Measurements from ENCODE around the gene TMED5.

The TMED5 gene

DNA sequence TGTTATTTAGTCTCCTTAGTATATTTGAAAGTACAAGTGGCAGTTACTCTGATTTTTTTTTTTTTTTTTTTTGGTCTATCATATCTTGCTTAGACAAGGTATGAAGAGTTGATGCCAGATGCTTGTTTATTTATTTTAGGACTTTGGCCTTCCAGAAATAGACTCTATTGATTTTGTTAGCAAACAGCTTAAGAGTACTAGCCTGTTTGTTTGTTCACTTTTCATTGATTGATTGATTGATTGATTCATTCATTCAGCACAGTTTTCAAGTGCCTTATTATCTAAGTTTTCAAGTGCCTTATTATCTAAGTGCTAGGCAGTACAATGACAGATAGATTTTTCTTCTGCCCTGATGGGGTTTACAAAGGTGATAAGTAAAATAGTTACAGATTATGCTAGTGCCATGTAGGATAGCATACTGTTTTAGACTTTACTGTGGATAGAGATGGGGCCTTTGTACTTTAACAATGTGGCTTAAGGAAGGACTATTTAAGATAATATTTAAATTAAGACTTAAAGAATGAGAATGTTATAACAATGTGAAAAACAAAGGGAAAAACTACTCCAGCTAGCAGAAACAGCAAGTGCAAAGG is 50.6 kb downstream of the TMED5 start:
- TF ChIP-seq, protein P1, sequence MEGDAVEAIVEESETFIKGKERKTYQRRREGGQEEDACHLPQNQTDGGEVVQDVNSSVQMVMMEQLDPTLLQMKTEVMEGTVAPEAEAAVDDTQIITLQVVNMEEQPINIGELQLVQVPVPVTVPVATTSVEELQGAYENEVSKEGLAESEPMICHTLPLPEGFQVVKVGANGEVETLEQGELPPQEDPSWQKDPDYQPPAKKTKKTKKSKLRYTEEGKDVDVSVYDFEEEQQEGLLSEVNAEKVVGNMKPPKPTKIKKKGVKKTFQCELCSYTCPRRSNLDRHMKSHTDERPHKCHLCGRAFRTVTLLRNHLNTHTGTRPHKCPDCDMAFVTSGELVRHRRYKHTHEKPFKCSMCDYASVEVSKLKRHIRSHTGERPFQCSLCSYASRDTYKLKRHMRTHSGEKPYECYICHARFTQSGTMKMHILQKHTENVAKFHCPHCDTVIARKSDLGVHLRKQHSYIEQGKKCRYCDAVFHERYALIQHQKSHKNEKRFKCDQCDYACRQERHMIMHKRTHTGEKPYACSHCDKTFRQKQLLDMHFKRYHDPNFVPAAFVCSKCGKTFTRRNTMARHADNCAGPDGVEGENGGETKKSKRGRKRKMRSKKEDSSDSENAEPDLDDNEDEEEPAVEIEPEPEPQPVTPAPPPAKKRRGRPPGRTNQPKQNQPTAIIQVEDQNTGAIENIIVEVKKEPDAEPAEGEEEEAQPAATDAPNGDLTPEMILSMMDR (IDR thresholded peaks at IDR 0.05; ENCODE audit: borderline replicate concordance, control extremely low read depth, extremely low read depth, insufficient read depth, missing control alignments): no peak
- in situ Hi-C loops (cut with MboI; ENCODE audit: low sequenced_read_pairs, unreplicated experiment): no loop called here
- DNase-seq (ENCODE audit: low spot score): no peak

GRCh38 chr1:93124556-93125355 is 55.5 kb downstream of the TMED5 start:
- TF ChIP-seq, protein P1 (IDR thresholded peaks at IDR 0.05; ENCODE audit: borderline replicate concordance, control extremely low read depth, extremely low read depth, insufficient read depth, missing control alignments): no peak
- DNase-seq (ENCODE audit: low spot score): no peak
- in situ Hi-C loops (cut with MboI; ENCODE audit: low sequenced_read_pairs, unreplicated experiment): no loop called here

GRCh38 chr1:93123201-93123783 is 56.9 kb downstream of the TMED5 start:
- in situ Hi-C loops (cut with MboI; ENCODE audit: low sequenced_read_pairs, unreplicated experiment): no loop called here
- TF ChIP-seq, protein P1 (IDR thresholded peaks at IDR 0.05; ENCODE audit: borderline replicate concordance, control extremely low read depth, extremely low read depth, insufficient read depth, missing control alignments): no peak
- no peak for DNase-seq (ENCODE audit: low spot score)

GRCh38 chr1:93120614-93121013 is 59.6 kb downstream of the TMED5 start:
- TF ChIP-seq, protein P1 (IDR thresholded peaks at IDR 0.05; ENCODE audit: borderline replicate concordance, control extremely low read depth, extremely low read depth, insufficient read depth, missing control alignments): no peak
- in situ Hi-C loops (cut with MboI; ENCODE audit: low sequenced_read_pairs, unreplicated experiment): no loop called here
- DNase-seq (ENCODE audit: low spot score): no peak

DNA sequence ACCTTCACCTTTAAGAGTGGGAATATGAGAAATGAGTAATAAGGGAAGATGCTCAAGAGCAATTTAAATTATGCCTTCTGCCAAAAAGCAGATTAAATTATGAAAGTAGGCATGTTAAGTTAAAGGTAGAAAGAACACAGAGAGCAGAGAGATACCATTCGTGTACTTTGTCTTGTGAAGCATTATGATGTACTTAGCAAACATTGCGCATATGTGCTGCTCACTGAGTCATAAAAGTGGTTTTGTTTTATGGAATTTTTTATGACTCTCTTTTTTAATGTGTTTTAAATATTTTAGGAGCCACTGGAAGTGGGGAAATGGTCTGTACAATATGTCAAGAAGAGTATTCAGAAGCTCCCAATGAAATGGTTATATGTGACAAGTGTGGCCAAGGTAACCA is 65.8 kb downstream of the TMED5 start:
- DNase-seq (ENCODE audit: low spot score): no peak
- in situ Hi-C loops (cut with MboI; ENCODE audit: low sequenced_read_pairs, unreplicated experiment): no loop called here
- TF ChIP-seq, protein P1 (IDR thresholded peaks at IDR 0.05; ENCODE audit: borderline replicate concordance, control extremely low read depth, extremely low read depth, insufficient read depth, missing control alignments): no peak

DNA sequence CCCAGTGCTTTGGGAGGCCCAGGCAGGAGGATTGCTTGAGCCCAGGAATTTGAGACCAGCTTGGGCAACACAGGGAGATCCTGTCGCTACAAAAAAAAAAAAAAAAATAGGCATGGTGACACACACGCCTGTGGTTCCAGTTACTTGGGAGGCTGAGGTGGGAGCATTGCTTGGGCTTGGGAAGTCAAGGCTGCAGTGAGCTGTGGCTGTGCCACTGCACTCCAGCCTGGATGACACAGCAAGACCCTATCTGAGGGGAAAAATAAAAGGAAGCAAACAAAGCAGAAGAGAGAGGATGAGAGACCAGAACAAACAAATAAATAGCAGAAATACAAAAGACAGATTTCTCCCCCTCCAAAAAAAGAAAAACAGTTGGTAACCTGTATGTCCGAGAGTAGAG is 67.1 kb downstream of the TMED5 start:
- in situ Hi-C loops (cut with MboI; ENCODE audit: low sequenced_read_pairs, unreplicated experiment): no loop called here
- TF ChIP-seq, protein P1 (IDR thresholded peaks at IDR 0.05; ENCODE audit: borderline replicate concordance, control extremely low read depth, extremely low read depth, insufficient read depth, missing control alignments): no peak
- DNase-seq (ENCODE audit: low spot score): no peak
